ENCODE measurements around the gene PTPRT. TPM values are rescaled to one million over a fixed set of nuclear protein-coding genes. Genes with fewer than 3 reads are reported as not detected.

PTPRT gene
- total RNA-seq, 2 experiments from 2014 or later = not detected

DNA sequence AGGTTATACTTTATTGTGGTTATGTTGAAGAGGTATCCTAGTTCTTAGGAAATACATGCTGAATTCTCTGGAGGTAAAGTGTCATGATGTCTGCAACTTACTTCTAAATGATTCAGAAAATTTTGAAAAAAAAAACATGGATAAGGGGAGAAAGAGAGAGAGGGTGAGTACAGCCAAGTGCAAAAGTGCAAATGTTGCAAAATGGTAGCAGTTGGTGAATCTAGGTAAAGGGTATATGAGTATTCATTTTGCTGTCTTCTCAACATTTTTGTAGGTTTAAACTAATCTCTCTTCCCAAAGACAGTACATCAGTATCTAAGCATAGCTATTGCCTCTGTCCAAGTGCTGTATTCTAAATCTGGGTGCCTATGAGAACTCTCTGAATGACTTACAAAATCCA, 992.1 kb downstream of the PTPRT start:
- no peak for DNase-seq
- peaks cover 8% of the 10 kb centered on the region for H3K9me3 Mint-ChIP-seq
- H3K27ac Mint-ChIP-seq = no peak overlapping the region
- no peaks in the 10 kb centered on the region for H3K4me1 Mint-ChIP-seq
- no peak overlapping the region for H3K4me3 Mint-ChIP-seq
- no peaks in the 10 kb centered on the region for H3K36me3 Mint-ChIP-seq (ENCODE audit: low read depth)
- no peaks in the 10 kb centered on the region for H3K27me3 Mint-ChIP-seq
- ChIA-PET POLR2A (no interaction called here), CTCF (no interaction called here)

GRCh38 chr20:42193119-42193518, 996.6 kb downstream of the PTPRT start:
- no peak overlapping the region for H3K27ac Mint-ChIP-seq
- peaks cover 3% of the 10 kb centered on the region for H3K9me3 Mint-ChIP-seq
- H3K27me3 Mint-ChIP-seq = no peaks in the 10 kb centered on the region

DNA sequence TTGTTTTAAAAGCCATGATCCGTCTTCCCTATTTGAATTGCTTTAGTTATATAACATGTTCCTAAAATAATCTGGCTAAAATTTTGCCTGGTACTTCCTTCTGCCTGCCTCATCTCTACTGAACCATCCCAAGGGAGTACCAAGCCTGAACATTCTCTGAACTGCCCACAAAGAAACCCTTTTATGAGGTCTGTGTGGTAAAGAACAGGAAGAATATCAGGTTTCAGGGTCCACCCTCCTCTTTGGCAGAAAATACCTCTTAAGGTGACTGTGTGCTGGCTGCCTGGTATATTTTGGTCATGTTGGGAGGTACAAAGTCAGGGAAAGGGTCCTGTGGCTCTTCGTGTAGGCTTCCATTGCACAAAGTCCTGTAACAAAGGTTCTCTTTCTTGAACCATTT, 997.4 kb downstream of the PTPRT start:
- Mint-ChIP-seq H3K9me3 (peaks cover 5% of the 10 kb centered on the region), H3K4me1 (no peaks in the 10 kb centered on the region), H3K27me3 (no peaks in the 10 kb centered on the region), H3K4me3 (no peak overlapping the region), H3K36me3 (ENCODE audit: low read depth) (no peaks in the 10 kb centered on the region), H3K27ac (no peak overlapping the region)
- ChIA-PET POLR2A (no interaction called here), CTCF (no interaction called here)
- DNase-seq = no peak

More at GRCh38 chr20:42193119-42193518, 996.6 kb downstream of the PTPRT start:
- Mint-ChIP-seq H3K4me3 (no peak overlapping the region), H3K36me3 (ENCODE audit: low read depth) (no peaks in the 10 kb centered on the region), H3K4me1 (no peaks in the 10 kb centered on the region)
- ChIA-PET CTCF (no interaction called here), POLR2A (no interaction called here)
- DNase-seq = no peak

- H3K27me3 Mint-ChIP-seq = no peaks in the 10 kb centered on the region
- DNase-seq = no peak
- ChIA-PET POLR2A (no interaction called here), CTCF (no interaction called here)
- no peaks in the 10 kb centered on the region for H3K4me1 Mint-ChIP-seq
- peaks cover 5% of the 10 kb centered on the region for H3K9me3 Mint-ChIP-seq
- H3K4me3 Mint-ChIP-seq = no peak overlapping the region
- no peaks in the 10 kb centered on the region for H3K36me3 Mint-ChIP-seq (ENCODE audit: low read depth)
- H3K27ac Mint-ChIP-seq = no peak overlapping the region
These were observed 998.4 kb downstream of the PTPRT start for GRCh38 chr20:42191140-42191860.

DNA sequence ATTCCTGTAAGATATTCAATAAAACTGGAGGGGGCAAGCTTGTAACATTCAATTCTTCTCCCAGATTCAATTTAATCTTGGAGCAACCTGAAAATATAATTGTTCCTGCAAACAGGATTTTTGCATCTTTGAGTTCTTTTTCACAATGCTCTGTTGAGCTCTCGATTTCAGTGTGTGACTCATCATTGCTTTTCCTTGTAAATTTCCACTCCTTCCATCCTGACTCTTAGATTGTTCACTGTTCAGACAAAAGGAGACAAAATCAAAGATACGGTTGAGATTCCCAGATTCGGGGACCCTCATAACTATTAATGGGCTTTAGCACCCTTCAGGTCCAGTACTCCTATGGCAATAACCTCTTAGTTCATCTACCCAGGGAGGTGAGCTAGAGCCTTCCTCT, 999.6 kb downstream of the PTPRT start:
- no peak overlapping the region for H3K27ac Mint-ChIP-seq
- POLR2A ChIA-PET = no interaction called here

DNA sequence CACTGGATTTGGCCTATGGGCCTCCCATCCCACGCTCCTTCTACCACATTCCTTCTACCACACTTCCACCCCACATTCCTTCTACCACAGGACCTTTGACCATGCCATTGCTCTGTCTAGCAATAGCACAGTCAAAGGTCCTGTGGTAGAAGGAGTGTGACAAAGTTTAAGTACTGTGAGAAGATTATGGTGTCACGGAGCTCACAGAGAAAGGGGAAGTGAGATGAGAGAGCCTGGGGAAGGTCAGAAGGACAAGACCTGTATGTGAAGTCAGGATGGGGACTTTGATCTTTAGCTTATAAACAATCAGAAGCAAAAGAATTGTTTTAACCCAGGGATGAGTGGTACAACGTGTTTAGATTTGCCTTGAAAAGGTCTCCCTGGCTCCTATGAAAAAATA, 1003.4 kb downstream of the PTPRT start:
- H3K4me1 Mint-ChIP-seq = no peaks in the 10 kb centered on the region
- DNase-seq = no peak
- H3K27ac Mint-ChIP-seq = no peak overlapping the region
- H3K4me3 Mint-ChIP-seq = no peak overlapping the region
- H3K36me3 Mint-ChIP-seq (ENCODE audit: low read depth) = no peaks in the 10 kb centered on the region
- H3K27me3 Mint-ChIP-seq = no peaks in the 10 kb centered on the region
- H3K9me3 Mint-ChIP-seq = peaks cover 4% of the 10 kb centered on the region
- CTCF ChIA-PET = no interaction called here
- POLR2A ChIA-PET = no interaction called here

More for the DNA sequence above, 999.6 kb downstream of the PTPRT start:
- CTCF ChIA-PET = interaction anchor here (0.5 kb wide), 1 partner anchor 1022 kb away, joined by 3 read pairs; no protein-coding TSS in a partner anchor
- H3K4me3 Mint-ChIP-seq = no peak overlapping the region
- no peak for DNase-seq
- H3K36me3 Mint-ChIP-seq (ENCODE audit: low read depth) = no peaks in the 10 kb centered on the region
- no peaks in the 10 kb centered on the region for H3K4me1 Mint-ChIP-seq
- no peaks in the 10 kb centered on the region for H3K27me3 Mint-ChIP-seq
- peaks cover 2% of the 10 kb centered on the region for H3K9me3 Mint-ChIP-seq

- H3K4me3 Mint-ChIP-seq = no peak overlapping the region
- H3K9me3 Mint-ChIP-seq = peaks cover 5% of the 10 kb centered on the region
- H3K27me3 Mint-ChIP-seq = no peaks in the 10 kb centered on the region
- CTCF ChIA-PET = no interaction called here
- POLR2A ChIA-PET = no interaction called here
- H3K4me1 Mint-ChIP-seq = no peaks in the 10 kb centered on the region
- no peak for DNase-seq
- no peak overlapping the region for H3K27ac Mint-ChIP-seq
- no peaks in the 10 kb centered on the region for H3K36me3 Mint-ChIP-seq (ENCODE audit: low read depth)
These were observed 1006.6 kb downstream of the PTPRT start for GRCh38 chr20:42183147-42183546.

GRCh38 chr20:42181064-42181463, 1008.6 kb downstream of the PTPRT start:
- ChIA-PET CTCF (no interaction called here), POLR2A (no interaction called here)
- Mint-ChIP-seq H3K27ac (no peak overlapping the region), H3K9me3 (peaks cover 3% of the 10 kb centered on the region), H3K27me3 (no peaks in the 10 kb centered on the region), H3K36me3 (ENCODE audit: low read depth) (no peaks in the 10 kb centered on the region), H3K4me1 (no peaks in the 10 kb centered on the region), H3K4me3 (no peak overlapping the region)
- no peak for DNase-seq

- POLR2A ChIA-PET = no interaction called here
- H3K27ac Mint-ChIP-seq = no peak overlapping the region
- no peak overlapping the region for H3K4me3 Mint-ChIP-seq
- no peaks in the 10 kb centered on the region for H3K36me3 Mint-ChIP-seq (ENCODE audit: low read depth)
- H3K27me3 Mint-ChIP-seq = no peaks in the 10 kb centered on the region
- no peak for DNase-seq
- H3K4me1 Mint-ChIP-seq = no peaks in the 10 kb centered on the region
- H3K9me3 Mint-ChIP-seq = peaks cover 3% of the 10 kb centered on the region
- CTCF ChIA-PET = no interaction called here
These were observed 1009.9 kb downstream of the PTPRT start for GRCh38 chr20:42179768-42180167.

- Mint-ChIP-seq H3K36me3 (ENCODE audit: low read depth) (no peaks in the 10 kb centered on the region), H3K27me3 (no peaks in the 10 kb centered on the region), H3K27ac (no peak overlapping the region), H3K4me1 (no peaks in the 10 kb centered on the region), H3K4me3 (no peak overlapping the region), H3K9me3 (no peaks in the 10 kb centered on the region)
- ChIA-PET POLR2A (no interaction called here), CTCF (no interaction called here)
- DNase-seq = no peak
These were observed 1016.3 kb downstream of the PTPRT start for GRCh38 chr20:42173440-42173839.

DNA sequence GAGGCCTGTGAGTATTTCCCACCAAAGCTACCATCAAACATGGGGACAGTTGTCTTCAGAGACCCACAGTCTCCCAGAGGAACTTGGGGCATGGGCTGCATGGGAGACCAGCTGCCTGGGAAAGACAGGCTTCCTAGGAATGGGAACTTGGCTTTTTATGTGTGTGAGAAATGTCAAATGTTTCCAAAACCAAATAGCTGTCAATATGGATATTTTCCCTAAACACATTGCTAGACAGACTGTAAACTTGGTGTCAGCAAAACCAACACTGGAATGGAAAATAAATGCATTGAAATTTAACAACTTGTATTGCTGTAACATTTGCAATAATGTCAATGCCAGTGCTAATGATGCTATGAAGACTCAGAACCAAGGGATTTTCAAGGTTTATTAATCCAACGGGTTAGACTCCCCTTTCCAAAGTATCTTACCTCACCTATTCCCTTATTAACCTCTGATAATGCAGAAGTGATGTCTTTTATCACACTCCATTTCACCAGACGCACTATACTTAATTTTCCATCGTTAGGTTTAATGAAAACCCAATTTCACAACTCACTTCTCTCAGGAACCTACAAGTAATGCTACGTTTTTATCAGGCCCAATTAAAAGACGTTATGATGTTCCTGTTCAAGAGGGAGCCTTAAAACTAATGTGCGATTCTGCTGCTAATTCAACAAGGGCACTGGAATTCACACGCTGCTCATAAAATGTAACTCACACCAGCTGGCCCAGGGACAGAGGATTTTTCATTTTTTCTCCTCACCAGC, 1025.4 kb downstream of the PTPRT start:
- Mint-ChIP-seq H3K4me3 (no peak overlapping the region), H3K9me3 (peaks cover 10% of the 10 kb centered on the region), H3K27me3 (no peaks in the 10 kb centered on the region), H3K4me1 (no peaks in the 10 kb centered on the region), H3K36me3 (ENCODE audit: low read depth) (no peaks in the 10 kb centered on the region), H3K27ac (no peak overlapping the region)
- ChIA-PET CTCF (no interaction called here), POLR2A (no interaction called here)
- no peak for DNase-seq

DNA sequence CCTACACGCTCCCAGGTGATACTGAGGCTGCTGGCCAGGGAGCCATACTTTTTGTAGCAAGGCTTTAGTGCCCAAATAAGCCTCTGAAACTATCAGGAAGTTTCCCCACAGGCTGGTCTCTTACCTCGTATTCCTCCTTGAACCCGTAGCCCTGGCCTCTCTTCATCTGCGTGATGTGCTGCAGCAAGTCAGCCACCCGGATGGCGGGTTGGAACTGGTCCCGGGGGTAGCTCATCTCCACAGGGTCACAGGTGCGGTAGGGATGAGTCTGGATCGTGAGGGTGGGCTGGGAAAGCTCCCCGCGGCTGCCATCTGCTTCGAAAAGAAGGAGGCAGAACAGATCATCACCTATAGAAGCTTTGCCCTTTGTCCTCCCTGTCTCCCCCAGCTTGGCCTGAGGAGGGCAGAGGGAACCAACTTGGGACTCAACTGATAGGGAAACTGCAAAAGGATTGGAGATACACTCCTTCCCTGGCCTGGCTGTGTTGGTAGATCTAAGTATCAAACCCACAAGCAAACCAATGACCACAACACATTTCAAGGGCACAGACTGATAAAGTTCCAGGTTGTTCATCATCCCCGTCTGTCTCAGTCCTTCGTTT, 1028.4 kb downstream of the PTPRT start:
- Mint-ChIP-seq H3K27me3 (no peaks in the 10 kb centered on the region), H3K9me3 (peaks cover 8% of the 10 kb centered on the region), H3K4me1 (no peaks in the 10 kb centered on the region), H3K36me3 (ENCODE audit: low read depth) (no peaks in the 10 kb centered on the region), H3K27ac (no peak overlapping the region), H3K4me3 (no peak overlapping the region)
- DNase-seq = no peak
- CTCF ChIA-PET = no interaction called here
- POLR2A ChIA-PET = no interaction called here

- Mint-ChIP-seq H3K4me1 (no peaks in the 10 kb centered on the region), H3K27me3 (no peaks in the 10 kb centered on the region), H3K36me3 (ENCODE audit: low read depth) (no peaks in the 10 kb centered on the region), H3K27ac (no peak overlapping the region), H3K4me3 (no peak overlapping the region), H3K9me3 (peaks cover 12% of the 10 kb centered on the region)
- POLR2A ChIA-PET = no interaction called here
- no peak for DNase-seq
- CTCF ChIA-PET = no interaction called here
These were observed 1029.9 kb downstream of the PTPRT start for GRCh38 chr20:42159808-42160207.

- Mint-ChIP-seq H3K9me3 (peaks cover 12% of the 10 kb centered on the region), H3K27ac (no peak overlapping the region), H3K4me1 (no peaks in the 10 kb centered on the region), H3K36me3 (ENCODE audit: low read depth) (no peaks in the 10 kb centered on the region), H3K4me3 (no peak overlapping the region), H3K27me3 (no peaks in the 10 kb centered on the region)
- no peak for DNase-seq
- CTCF ChIA-PET = no interaction called here
- POLR2A ChIA-PET = no interaction called here
These were observed 1031.4 kb downstream of the PTPRT start for GRCh38 chr20:42158272-42158671.

All from activated CD4-positive, alpha-beta memory T cell treated with anti-CD3 and anti-CD28 coated beads, Interleukin-2, amount 10 ng/mL, durations not matched to agents 7 days and 5 days (primary cell).